ENCODE measurements around the gene DLG2.

DNA sequence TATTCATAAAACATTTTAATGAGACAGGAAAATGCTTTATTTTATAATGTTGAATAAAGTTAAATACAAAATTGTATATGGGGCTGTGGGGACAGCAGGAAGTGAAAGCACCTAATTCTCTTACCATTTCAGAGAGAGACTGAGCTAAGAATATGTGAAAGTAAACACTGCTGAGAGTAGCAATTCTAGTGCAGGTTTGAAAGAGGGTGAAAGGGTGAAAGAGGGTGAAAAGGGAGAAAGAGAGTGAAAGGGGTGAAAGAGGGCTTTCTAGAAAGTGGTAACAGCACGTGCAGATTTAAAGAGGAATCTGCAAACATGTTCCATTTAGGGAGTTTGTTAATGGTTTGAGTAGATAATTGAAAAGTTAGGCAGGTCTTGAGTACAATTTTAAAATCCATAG, 1689.0 kb downstream of the DLG2 start:
- TF ChIP-seq, protein P1, sequence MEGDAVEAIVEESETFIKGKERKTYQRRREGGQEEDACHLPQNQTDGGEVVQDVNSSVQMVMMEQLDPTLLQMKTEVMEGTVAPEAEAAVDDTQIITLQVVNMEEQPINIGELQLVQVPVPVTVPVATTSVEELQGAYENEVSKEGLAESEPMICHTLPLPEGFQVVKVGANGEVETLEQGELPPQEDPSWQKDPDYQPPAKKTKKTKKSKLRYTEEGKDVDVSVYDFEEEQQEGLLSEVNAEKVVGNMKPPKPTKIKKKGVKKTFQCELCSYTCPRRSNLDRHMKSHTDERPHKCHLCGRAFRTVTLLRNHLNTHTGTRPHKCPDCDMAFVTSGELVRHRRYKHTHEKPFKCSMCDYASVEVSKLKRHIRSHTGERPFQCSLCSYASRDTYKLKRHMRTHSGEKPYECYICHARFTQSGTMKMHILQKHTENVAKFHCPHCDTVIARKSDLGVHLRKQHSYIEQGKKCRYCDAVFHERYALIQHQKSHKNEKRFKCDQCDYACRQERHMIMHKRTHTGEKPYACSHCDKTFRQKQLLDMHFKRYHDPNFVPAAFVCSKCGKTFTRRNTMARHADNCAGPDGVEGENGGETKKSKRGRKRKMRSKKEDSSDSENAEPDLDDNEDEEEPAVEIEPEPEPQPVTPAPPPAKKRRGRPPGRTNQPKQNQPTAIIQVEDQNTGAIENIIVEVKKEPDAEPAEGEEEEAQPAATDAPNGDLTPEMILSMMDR (IDR thresholded peaks at IDR 0.05; ENCODE audit: insufficient read depth, low read length): no peak
- TF ChIP-seq, protein P2, sequence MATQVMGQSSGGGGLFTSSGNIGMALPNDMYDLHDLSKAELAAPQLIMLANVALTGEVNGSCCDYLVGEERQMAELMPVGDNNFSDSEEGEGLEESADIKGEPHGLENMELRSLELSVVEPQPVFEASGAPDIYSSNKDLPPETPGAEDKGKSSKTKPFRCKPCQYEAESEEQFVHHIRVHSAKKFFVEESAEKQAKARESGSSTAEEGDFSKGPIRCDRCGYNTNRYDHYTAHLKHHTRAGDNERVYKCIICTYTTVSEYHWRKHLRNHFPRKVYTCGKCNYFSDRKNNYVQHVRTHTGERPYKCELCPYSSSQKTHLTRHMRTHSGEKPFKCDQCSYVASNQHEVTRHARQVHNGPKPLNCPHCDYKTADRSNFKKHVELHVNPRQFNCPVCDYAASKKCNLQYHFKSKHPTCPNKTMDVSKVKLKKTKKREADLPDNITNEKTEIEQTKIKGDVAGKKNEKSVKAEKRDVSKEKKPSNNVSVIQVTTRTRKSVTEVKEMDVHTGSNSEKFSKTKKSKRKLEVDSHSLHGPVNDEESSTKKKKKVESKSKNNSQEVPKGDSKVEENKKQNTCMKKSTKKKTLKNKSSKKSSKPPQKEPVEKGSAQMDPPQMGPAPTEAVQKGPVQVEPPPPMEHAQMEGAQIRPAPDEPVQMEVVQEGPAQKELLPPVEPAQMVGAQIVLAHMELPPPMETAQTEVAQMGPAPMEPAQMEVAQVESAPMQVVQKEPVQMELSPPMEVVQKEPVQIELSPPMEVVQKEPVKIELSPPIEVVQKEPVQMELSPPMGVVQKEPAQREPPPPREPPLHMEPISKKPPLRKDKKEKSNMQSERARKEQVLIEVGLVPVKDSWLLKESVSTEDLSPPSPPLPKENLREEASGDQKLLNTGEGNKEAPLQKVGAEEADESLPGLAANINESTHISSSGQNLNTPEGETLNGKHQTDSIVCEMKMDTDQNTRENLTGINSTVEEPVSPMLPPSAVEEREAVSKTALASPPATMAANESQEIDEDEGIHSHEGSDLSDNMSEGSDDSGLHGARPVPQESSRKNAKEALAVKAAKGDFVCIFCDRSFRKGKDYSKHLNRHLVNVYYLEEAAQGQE (IDR thresholded peaks at IDR 0.05; ENCODE audit: insufficient replicate concordance, low read depth): no peak
- TF ChIP-seq GABPA (IDR thresholded peaks at IDR 0.05; ENCODE audit: low read depth) (no peak), POLR2AphosphoS5 (IDR thresholded peaks at IDR 0.05; ENCODE audit: low read depth) (no peak)
